Peyer's patch (tissue), 4 donors: ENCODE data around the gene KCNK10. TPM values are rescaled to one million over a fixed set of nuclear protein-coding genes. Genes with fewer than 3 reads are reported as not detected.

Experiments
- DNase-seq, 3 donors: peaks; one replicate each; pipeline ENCODE4 v3.0.0-alpha.2; 2017 to 2019
- H3K27ac ChIP-seq, 4 donors: fragments of 200-600 bp; sonication (generic); one replicate each; pipeline ENCODE4 v1.5.1; 2016 to 2019
- H3K27me3 ChIP-seq, 2 donors: fragments of 200-600 bp; sonication (generic); one replicate each; pipeline ENCODE4 v1.5.1; 2019
- H3K36me3 ChIP-seq, 3 donors: fragments of 200-600 bp; sonication (generic); one replicate each; pipeline ENCODE4 v1.5.1; 2016 to 2019
- H3K4me1 ChIP-seq, 4 donors: fragments of 200-600 bp; sonication (generic); one replicate each; pipeline ENCODE4 v1.5.1; 2016 to 2019
- H3K4me3 ChIP-seq, 4 donors: fragments of 200-600 bp; sonication (generic); 1 replicate in 3 of 4; 2 replicates in 1 of 4; pipeline ENCODE4 v1.5.1; 2016 to 2019; ENCODE audit warnings: mild to moderate bottlenecking in 1 of 4
- H3K9me3 ChIP-seq, 4 donors: fragments of 200-600 bp; sonication (generic); one replicate each; pipeline ENCODE4 v1.5.1; 2016 to 2019; ENCODE audit warnings: mild to moderate bottlenecking in 1 of 4
- POLR2A ChIP-seq, 2 donors: fragments of 450-650 bp; IDR thresholded peaks; one replicate each; pipeline ENCODE4 v1.5.1; 2017; ENCODE audit warnings: antibody characterized with exemption in 2 of 2, mild to moderate bottlenecking in 2 of 2, moderate library complexity in 2 of 2
- total RNA-seq, 4 donors: library from RNA; depleted of rRNA; stranded (reverse); fragments of >200 nt; gene quantifications; one replicate each; pipeline ENCODE4 v1.1.0, GENCODE V29; 2016
- TF ChIP-seq, protein P1 (sequence below), 6 experiments: fragments of 450-650 bp in 4 of 6; fragments of 200-600 bp in 2 of 6; sonication (generic) in 1 of 6; IDR thresholded peaks; one replicate each; pipeline ENCODE4 v1.5.1; 2017 to 2019; ENCODE audit warnings: antibody characterized with exemption in 6 of 6, mild to moderate bottlenecking in 3 of 6, moderate library complexity in 1 of 6

KCNK10 gene
- total RNA-seq, 4 donors from 2014 or later, result 0.70 to 9.9 (median 5.2) TPM

DNA sequence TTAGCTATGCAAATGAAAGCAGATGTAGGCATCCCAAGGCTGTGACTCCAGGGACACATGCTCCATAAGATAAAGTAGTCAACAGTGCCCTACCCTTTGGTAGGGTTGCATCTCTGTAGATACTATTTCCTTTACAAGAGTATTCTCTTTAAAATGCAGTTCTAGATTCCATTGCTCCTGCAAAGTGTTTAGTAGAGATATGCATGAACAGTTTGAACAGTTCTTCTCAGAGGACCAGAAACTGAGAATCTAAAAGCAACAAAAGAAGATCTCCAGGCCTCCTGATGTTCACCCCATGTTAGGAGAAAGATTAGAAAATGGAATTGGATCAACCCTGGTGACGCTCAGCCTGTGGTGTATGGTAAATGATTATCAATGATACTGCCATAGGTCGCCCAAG lies 121.2 kb downstream of the KCNK10 start:
- no peaks in the 10 kb centered on the region for H3K9me3 ChIP-seq
- H3K36me3 ChIP-seq, result no peaks in the 10 kb centered on the region
- TF ChIP-seq, protein P1, sequence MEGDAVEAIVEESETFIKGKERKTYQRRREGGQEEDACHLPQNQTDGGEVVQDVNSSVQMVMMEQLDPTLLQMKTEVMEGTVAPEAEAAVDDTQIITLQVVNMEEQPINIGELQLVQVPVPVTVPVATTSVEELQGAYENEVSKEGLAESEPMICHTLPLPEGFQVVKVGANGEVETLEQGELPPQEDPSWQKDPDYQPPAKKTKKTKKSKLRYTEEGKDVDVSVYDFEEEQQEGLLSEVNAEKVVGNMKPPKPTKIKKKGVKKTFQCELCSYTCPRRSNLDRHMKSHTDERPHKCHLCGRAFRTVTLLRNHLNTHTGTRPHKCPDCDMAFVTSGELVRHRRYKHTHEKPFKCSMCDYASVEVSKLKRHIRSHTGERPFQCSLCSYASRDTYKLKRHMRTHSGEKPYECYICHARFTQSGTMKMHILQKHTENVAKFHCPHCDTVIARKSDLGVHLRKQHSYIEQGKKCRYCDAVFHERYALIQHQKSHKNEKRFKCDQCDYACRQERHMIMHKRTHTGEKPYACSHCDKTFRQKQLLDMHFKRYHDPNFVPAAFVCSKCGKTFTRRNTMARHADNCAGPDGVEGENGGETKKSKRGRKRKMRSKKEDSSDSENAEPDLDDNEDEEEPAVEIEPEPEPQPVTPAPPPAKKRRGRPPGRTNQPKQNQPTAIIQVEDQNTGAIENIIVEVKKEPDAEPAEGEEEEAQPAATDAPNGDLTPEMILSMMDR (IDR thresholded peaks at IDR 0.05), result no peak
- TF ChIP-seq POLR2A (IDR thresholded peaks at IDR 0.05), result no peak
- DNase-seq, result no peak
- H3K27ac ChIP-seq, result no peak overlapping the region
- H3K27me3 ChIP-seq, result no peaks in the 10 kb centered on the region
- H3K4me3 ChIP-seq, result no peak overlapping the region
- peaks cover 0 to 6% (median 0%) of the 10 kb centered on the region in 4 donors for H3K4me1 ChIP-seq

DNA sequence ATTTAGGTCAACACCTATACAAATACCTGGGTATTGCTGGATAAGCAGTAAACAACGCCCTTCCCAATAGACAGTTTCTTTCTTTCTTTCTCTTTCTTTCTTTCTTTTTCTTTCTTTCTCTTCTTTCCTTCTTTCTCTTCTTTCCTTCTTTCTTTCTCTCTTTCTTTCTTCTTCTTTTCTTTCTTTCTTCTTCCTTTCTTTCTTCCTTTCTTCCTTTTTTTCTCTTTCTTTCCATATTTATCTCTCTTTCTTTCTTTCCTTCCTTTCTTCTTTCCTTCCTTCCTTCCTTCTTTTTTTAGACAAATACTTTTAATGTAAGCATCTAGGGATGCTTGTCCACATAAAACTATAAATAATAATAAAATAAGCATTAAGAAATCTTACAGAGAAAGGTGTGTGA lies 123.2 kb downstream of the KCNK10 start:
- no peak for TF ChIP-seq POLR2A (IDR thresholded peaks at IDR 0.05)
- TF ChIP-seq, protein P1 (IDR thresholded peaks at IDR 0.05), result no peak
- Histone ChIP-seq H3K27me3 (no peaks in the 10 kb centered on the region), H3K9me3 (no peaks in the 10 kb centered on the region), H3K36me3 (no peaks in the 10 kb centered on the region), H3K4me1 (peaks cover 0 to 16% (median 0%) of the 10 kb centered on the region in 4 donors), H3K27ac (no peak overlapping the region), H3K4me3 (no peak overlapping the region)
- DNase-seq, result no peak

DNA sequence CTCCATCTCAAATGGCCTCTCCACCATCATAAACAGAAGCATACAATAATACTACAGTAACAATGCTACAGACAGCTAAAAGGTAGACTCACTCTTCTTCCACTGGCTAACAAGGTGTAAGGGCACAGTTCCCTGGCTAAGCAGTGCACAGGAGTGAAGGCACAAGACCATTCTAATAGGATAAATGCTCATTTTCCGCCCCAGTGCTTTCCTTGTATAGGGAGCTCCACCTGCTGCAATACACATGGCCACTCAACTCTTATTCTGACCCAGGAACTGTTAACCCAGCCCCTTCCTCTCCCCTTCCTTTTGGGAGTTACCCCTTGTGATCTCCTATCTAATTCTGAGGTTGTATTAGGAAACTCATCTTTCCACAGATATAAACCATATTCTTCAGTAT lies 124.6 kb downstream of the KCNK10 start:
- peaks cover 0 to 14% (median 0%) of the 10 kb centered on the region in 4 donors for H3K4me1 ChIP-seq
- H3K9me3 ChIP-seq, result no peaks in the 10 kb centered on the region
- H3K4me3 ChIP-seq, result no peak overlapping the region
- no peak overlapping the region for H3K27ac ChIP-seq
- H3K27me3 ChIP-seq, result no peaks in the 10 kb centered on the region
- H3K36me3 ChIP-seq, result no peaks in the 10 kb centered on the region
- DNase-seq, result no peak
- no peak for TF ChIP-seq POLR2A (IDR thresholded peaks at IDR 0.05)
- TF ChIP-seq, protein P1 (IDR thresholded peaks at IDR 0.05), result no peak

DNA sequence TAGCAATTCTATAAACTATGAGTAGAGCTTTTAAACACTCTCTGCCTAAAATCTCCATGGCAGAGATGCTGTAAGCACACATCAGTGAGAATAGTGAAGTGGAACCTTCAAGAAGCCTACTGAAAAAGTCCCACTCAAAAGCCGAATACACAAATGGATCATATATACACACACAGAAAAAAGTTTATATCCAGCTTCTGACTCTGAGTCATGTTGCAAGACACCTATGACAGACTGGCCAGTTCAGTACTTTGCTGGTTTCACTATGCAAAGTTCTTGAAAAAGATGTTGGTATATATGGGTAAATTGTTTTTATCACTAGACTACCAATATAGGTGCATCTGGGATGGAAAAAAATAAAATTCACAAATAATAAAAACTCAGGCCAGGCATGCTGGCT lies 126.1 kb downstream of the KCNK10 start:
- Histone ChIP-seq H3K27ac (no peak overlapping the region), H3K9me3 (no peaks in the 10 kb centered on the region), H3K36me3 (no peaks in the 10 kb centered on the region), H3K4me3 (no peak overlapping the region), H3K27me3 (no peaks in the 10 kb centered on the region), H3K4me1 (peaks cover 0 to 14% (median 0%) of the 10 kb centered on the region in 4 donors)
- DNase-seq, result no peak
- TF ChIP-seq, protein P1 (IDR thresholded peaks at IDR 0.05), result no peak
- TF ChIP-seq POLR2A (IDR thresholded peaks at IDR 0.05), result no peak

DNA sequence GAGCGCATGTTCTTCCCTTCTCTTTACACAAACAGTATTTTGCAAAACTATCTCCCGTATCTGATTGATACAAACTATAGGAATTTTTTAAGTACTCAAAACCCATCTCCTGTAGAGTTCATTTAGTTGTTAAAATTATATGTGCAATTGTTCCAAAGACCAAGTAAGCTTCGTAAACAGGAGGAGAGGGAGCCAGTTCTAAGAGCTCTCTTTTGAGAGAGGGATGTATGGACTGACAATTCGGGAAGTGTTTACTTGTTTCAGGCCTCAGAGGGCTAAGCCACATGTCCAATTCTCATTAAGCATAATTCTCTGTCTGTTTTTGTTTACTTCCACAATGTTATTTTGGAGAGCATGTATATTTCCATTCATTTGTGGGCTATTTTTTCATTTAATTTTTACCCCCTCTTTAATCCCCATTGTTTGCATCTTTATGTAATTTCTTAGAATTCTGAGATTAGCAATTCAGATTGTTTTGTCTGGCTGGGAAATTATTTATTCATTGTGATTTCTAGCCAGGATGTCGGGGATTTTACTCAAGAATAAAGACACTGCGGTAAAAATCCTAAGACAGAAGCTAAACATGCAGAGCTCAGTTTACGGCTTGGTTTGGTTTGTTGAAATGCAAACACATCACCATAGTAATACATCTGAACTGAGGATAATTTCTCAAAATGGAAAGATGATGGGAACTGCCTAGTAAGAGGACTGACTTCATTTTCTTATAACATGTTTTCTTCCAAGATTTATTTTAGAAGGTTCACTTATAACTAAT lies 126.8 kb downstream of the KCNK10 start:
- H3K9me3 ChIP-seq, result no peaks in the 10 kb centered on the region
- H3K36me3 ChIP-seq, result no peaks in the 10 kb centered on the region
- H3K27me3 ChIP-seq, result no peaks in the 10 kb centered on the region
- no peak overlapping the region for H3K27ac ChIP-seq
- no peak for DNase-seq
- no peak overlapping the region for H3K4me3 ChIP-seq
- TF ChIP-seq POLR2A (IDR thresholded peaks at IDR 0.05), result no peak
- TF ChIP-seq, protein P1 (IDR thresholded peaks at IDR 0.05), result no peak
- peaks cover 0 to 14% (median 0%) of the 10 kb centered on the region in 4 donors for H3K4me1 ChIP-seq
